ENCODE data around the gene C6orf47. TPM values are rescaled to one million over a fixed set of nuclear protein-coding genes. Genes with fewer than 3 reads are reported as not detected.
A peak's percentile ranks its signal among the peaks of the same experiment; 100 is the strongest.

Gene C6orf47
- polyA plus RNA-seq, 1 donor from 2014 or later, result 28.1 TPM

- H3K27me3 Mint-ChIP-seq, result no peaks in the 10 kb centered on the region
Measured at GRCh38 chr6:31658158-31658688, 2.4 kb downstream of the C6orf47 start.

GRCh38 chr6:31657406-31658157 lies 3.0 kb downstream of the C6orf47 start:
- H3K27me3 Mint-ChIP-seq, result no peaks in the 10 kb centered on the region
- no peaks in the 10 kb centered on the region for H3K9me3 Mint-ChIP-seq
- peaks cover 30 to 44% (median 36%) of the 10 kb centered on the region in 3 donors for H3K4me1 Mint-ChIP-seq
- peak overlapping the region in 1 of 3 donors; percentile 78 for H3K27ac Mint-ChIP-seq
- H3K36me3 Mint-ChIP-seq, result peaks cover 6% of the 10 kb centered on the region
- peak overlapping the region in 3 of 4 donors; percentile 74 to 93 (median 84) for H3K4me3 Mint-ChIP-seq

More at GRCh38 chr6:31658158-31658688, 2.4 kb downstream of the C6orf47 start:
- Mint-ChIP-seq H3K9me3 (no peaks in the 10 kb centered on the region), H3K4me3 (peak overlapping the region; percentile 44 to 93 (median 74)), H3K27ac (peak overlapping the region in 1 of 3 donors; percentile 59), H3K36me3 (peaks cover 6% of the 10 kb centered on the region), H3K4me1 (peaks cover 26 to 42% (median 35%) of the 10 kb centered on the region in 3 donors)

GRCh38 chr6:31655349-31656237 lies 5.0 kb downstream of the C6orf47 start, which contains the start of gene APOM:
APOM (plus strand) TSS chr6:31655894; CDS start chr6:31655967, 73 bp downstream.
- Mint-ChIP-seq H3K27me3 (no peaks in the 10 kb centered on the region), H3K4me3 (peak within 1 kb of the TSS; percentile 44 to 93 (median 57)), H3K36me3 (peaks cover 11% of the 10 kb centered on the region), H3K9me3 (no peaks in the 10 kb centered on the region), H3K4me1 (peaks cover 37 to 44% (median 43%) of the 10 kb centered on the region in 3 donors), H3K27ac (peak within 1 kb of the TSS; percentile 71 to 78 (median 77))

- Mint-ChIP-seq H3K36me3 (peaks cover 9% of the 10 kb centered on the region), H3K27me3 (no peaks in the 10 kb centered on the region), H3K4me3 (peak overlapping the region in 2 of 4 donors; percentile 53 to 93), H3K9me3 (no peaks in the 10 kb centered on the region), H3K4me1 (peaks cover 38 to 43% (median 39%) of the 10 kb centered on the region in 3 donors), H3K27ac (peak overlapping the region in 2 of 3 donors; percentile 77 to 78)
Measured at GRCh38 chr6:31654574-31655348, 5.8 kb downstream of the C6orf47 start.

GRCh38 chr6:31652925-31653724 lies 7.5 kb downstream of the C6orf47 start:
- Mint-ChIP-seq H3K27me3 (no peaks in the 10 kb centered on the region), H3K4me3 (peak overlapping the region; percentile 94 to 98 (median 97)), H3K27ac (peak overlapping the region; percentile 98 to 100 (median 100)), H3K4me1 (peaks cover 26 to 37% (median 32%) of the 10 kb centered on the region in 3 donors), H3K9me3 (no peaks in the 10 kb centered on the region), H3K36me3 (peaks cover 8% of the 10 kb centered on the region)

GRCh38 chr6:31651602-31652191 lies 8.9 kb downstream of the C6orf47 start:
- H3K27ac Mint-ChIP-seq, result peak overlapping the region; percentile 98 to 100 (median 100)
- H3K9me3 Mint-ChIP-seq, result no peaks in the 10 kb centered on the region
- no peaks in the 10 kb centered on the region for H3K27me3 Mint-ChIP-seq
- peaks cover 7% of the 10 kb centered on the region for H3K36me3 Mint-ChIP-seq
- H3K4me3 Mint-ChIP-seq, result peak overlapping the region; percentile 94 to 98 (median 97)
- H3K4me1 Mint-ChIP-seq, result peaks cover 18 to 30% (median 23%) of the 10 kb centered on the region in 3 donors

GRCh38 chr6:31645325-31645724 lies 15.3 kb downstream of the C6orf47 start:
- Mint-ChIP-seq H3K27me3 (no peaks in the 10 kb centered on the region), H3K36me3 (peaks cover 3% of the 10 kb centered on the region), H3K9me3 (no peaks in the 10 kb centered on the region), H3K27ac (peak overlapping the region in 1 of 3 donors; percentile 72), H3K4me3 (peak overlapping the region in 2 of 4 donors; percentile 19 to 70), H3K4me1 (peaks cover 2 to 5% (median 5%) of the 10 kb centered on the region in 3 donors)

- no peaks in the 10 kb centered on the region for H3K9me3 Mint-ChIP-seq
- H3K27me3 Mint-ChIP-seq, result no peaks in the 10 kb centered on the region
- no peaks in the 10 kb centered on the region for H3K4me1 Mint-ChIP-seq
- H3K4me3 Mint-ChIP-seq, result no peak overlapping the region
- no peak overlapping the region for H3K27ac Mint-ChIP-seq
- H3K36me3 Mint-ChIP-seq, result peaks cover 3% of the 10 kb centered on the region
Measured at GRCh38 chr6:31643818-31644454, 16.6 kb downstream of the C6orf47 start.

GRCh38 chr6:31642798-31643570 lies 17.6 kb downstream of the C6orf47 start:
- H3K4me1 Mint-ChIP-seq, result no peaks in the 10 kb centered on the region
- no peak overlapping the region for H3K27ac Mint-ChIP-seq
- H3K27me3 Mint-ChIP-seq, result no peaks in the 10 kb centered on the region
- H3K4me3 Mint-ChIP-seq, result no peak overlapping the region
- H3K9me3 Mint-ChIP-seq, result no peaks in the 10 kb centered on the region
- H3K36me3 Mint-ChIP-seq, result peaks cover 3% of the 10 kb centered on the region

GRCh38 chr6:31641370-31641769 lies 19.2 kb downstream of the C6orf47 start:
- Mint-ChIP-seq H3K9me3 (no peaks in the 10 kb centered on the region), H3K36me3 (peaks cover 3% of the 10 kb centered on the region), H3K4me3 (no peak overlapping the region), H3K27ac (no peak overlapping the region), H3K4me1 (no peaks in the 10 kb centered on the region), H3K27me3 (no peaks in the 10 kb centered on the region)

- Mint-ChIP-seq H3K27ac (no peak overlapping the region), H3K9me3 (no peaks in the 10 kb centered on the region), H3K4me1 (no peaks in the 10 kb centered on the region), H3K4me3 (no peak overlapping the region), H3K36me3 (peaks cover 2% of the 10 kb centered on the region), H3K27me3 (no peaks in the 10 kb centered on the region)
Measured at GRCh38 chr6:31640612-31641011, 20.0 kb downstream of the C6orf47 start.

GRCh38 chr6:31639449-31639861 lies 21.1 kb downstream of the C6orf47 start:
- Mint-ChIP-seq H3K36me3 (no peaks in the 10 kb centered on the region), H3K27me3 (no peaks in the 10 kb centered on the region), H3K4me3 (no peak overlapping the region), H3K4me1 (no peaks in the 10 kb centered on the region), H3K9me3 (no peaks in the 10 kb centered on the region), H3K27ac (no peak overlapping the region)
